PC-9 (cell line): Measurements from ENCODE around the gene EPS8L2.

ENCODE experiments used
- CTCF ChIP-seq: fragments of 200-600 bp; sonication (generic); conservative IDR thresholded peaks from 2 replicates; pipeline ENCODE4 v1.6.1; 2017; ENCODE audit warnings: mixed run types, antibody characterized with exemption, mild to moderate bottlenecking, moderate library complexity
- EZH2 ChIP-seq: fragments of 200-600 bp; sonication (generic); IDR thresholded peaks from 2 replicates; pipeline ENCODE4 v1.8.0; 2017; ENCODE audit warnings: antibody characterized with exemption, low read depth

- TF ChIP-seq CTCF (no peak), EZH2 (no peak)
These were observed 15.0 kb upstream of the EPS8L2 start for GRCh38 chr11:690738-691633.
